Activated CD4-positive, CD25-positive, alpha-beta regulatory T cell (primary cell): ENCODE data around the gene TMC2.
"Not testable (repeated sequence)": the region's sequence is repeated elsewhere in the genome, so short reads cannot be mapped to it uniquely, and the experiment has no call there.

Experiments used
- DNase-seq, 4 experiments: peaks; one replicate each; lab custom pipeline; 2025; lab: John Stamatoyannopoulos, UW

The TMC2 gene

GRCh38 chr20:2663364-2663886 lies 127.1 kb downstream of the TMC2 start:
- no peak for DNase-seq

GRCh38 chr20:2663887-2664719 lies 127.7 kb downstream of the TMC2 start, which contains the start of gene IDH3B:
TSS of gene IDH3B (minus strand) at chr20:2664216. CDS start at chr20:2664188, 28 bp downstream.
- DNase-seq = peak; percentile 66 to 86 (median 84)

- no peak for DNase-seq
Observed at GRCh38 chr20:2671977-2672376, 135.6 kb downstream of the TMC2 start.

- DNase-seq = no peak
Observed at GRCh38 chr20:2672446-2672845, 136.1 kb downstream of the TMC2 start.

GRCh38 chr20:2673453-2673852 lies 137.1 kb downstream of the TMC2 start:
- no peak for DNase-seq

GRCh38 chr20:2680046-2680445 lies 143.7 kb downstream of the TMC2 start:
- DNase-seq = no peak

- not testable (repeated sequence) for DNase-seq
Observed at GRCh38 chr20:2682040-2682439, 145.7 kb downstream of the TMC2 start.

- not testable (repeated sequence) for DNase-seq
Observed at GRCh38 chr20:2684817-2685216, 148.4 kb downstream of the TMC2 start.

- no peak for DNase-seq
Observed at GRCh38 chr20:2687514-2687913, 151.1 kb downstream of the TMC2 start.

- DNase-seq = peak; percentile 29 to 57 (median 47)
Observed at GRCh38 chr20:2688041-2688591, 151.7 kb downstream of the TMC2 start.

- no peak for DNase-seq
Observed at GRCh38 chr20:2690213-2690612, 153.8 kb downstream of the TMC2 start.

GRCh38 chr20:2690718-2691117 lies 154.3 kb downstream of the TMC2 start:
- no peak for DNase-seq

GRCh38 chr20:2691127-2691526 lies 154.8 kb downstream of the TMC2 start:
- DNase-seq = no peak
